HG03442 (cell line): ENCODE measurements around the gene PPP2R2B.
A peak's percentile ranks its signal among the peaks of the same experiment; 100 is the strongest.
"Not testable (repeated sequence)": the region's sequence is repeated elsewhere in the genome, so short reads cannot be mapped to it uniquely, and the experiment has no call there.

Source experiments
- ATAC-seq: cut with Tn5 transposase; IDR thresholded peaks from one replicate; pipeline ENCODE4 v1.9.1; 2021; ENCODE audit warnings: mild to moderate bottlenecking, moderate library complexity; ENCODE audit not compliant: unreplicated experiment

Gene PPP2R2B

GRCh38 chr5:146622391-146622790 is 256.2 kb downstream of the PPP2R2B start:
- ATAC-seq, result no peak

- ATAC-seq, result no peak
Observed at GRCh38 chr5:146620669-146621051, 257.9 kb downstream of the PPP2R2B start.

- ATAC-seq, result no peak
Observed at GRCh38 chr5:146620031-146620668, 258.4 kb downstream of the PPP2R2B start.

- no peak for ATAC-seq
Observed at GRCh38 chr5:146618434-146618833, 260.1 kb downstream of the PPP2R2B start.

GRCh38 chr5:146609731-146610130 is 268.8 kb downstream of the PPP2R2B start:
- ATAC-seq, result not testable (repeated sequence)

- ATAC-seq, result no peak
Observed at GRCh38 chr5:146607659-146608332, 270.8 kb downstream of the PPP2R2B start.

- ATAC-seq, result no peak
Observed at GRCh38 chr5:146606893-146607292, 271.7 kb downstream of the PPP2R2B start.

GRCh38 chr5:146600376-146600775 is 278.2 kb downstream of the PPP2R2B start:
- ATAC-seq, result no peak

GRCh38 chr5:146599261-146599660 is 279.3 kb downstream of the PPP2R2B start:
- ATAC-seq, result no peak

GRCh38 chr5:146595088-146595487 is 283.5 kb downstream of the PPP2R2B start:
- ATAC-seq, result no peak

- no peak for ATAC-seq
Observed at GRCh38 chr5:146592352-146592751, 286.2 kb downstream of the PPP2R2B start.

- ATAC-seq, result no peak
Observed at GRCh38 chr5:146589028-146589345, 289.6 kb downstream of the PPP2R2B start.

GRCh38 chr5:146588331-146589027 is 290.1 kb downstream of the PPP2R2B start:
- no peak for ATAC-seq

- ATAC-seq, result no peak
Observed at GRCh38 chr5:146586752-146587151, 291.8 kb downstream of the PPP2R2B start.

- ATAC-seq, result no peak
Observed at GRCh38 chr5:146584750-146585149, 293.8 kb downstream of the PPP2R2B start.

- ATAC-seq, result no peak
Observed at GRCh38 chr5:146582051-146582596, 296.4 kb downstream of the PPP2R2B start.

GRCh38 chr5:146580237-146580636 is 298.3 kb downstream of the PPP2R2B start:
- ATAC-seq, result no peak

GRCh38 chr5:146574713-146575112 is 303.8 kb downstream of the PPP2R2B start:
- ATAC-seq, result no peak

- no peak for ATAC-seq
Observed at GRCh38 chr5:146568161-146568560, 310.4 kb downstream of the PPP2R2B start.

- ATAC-seq, result peak; percentile 97
Observed at GRCh38 chr5:146565764-146566367, 312.7 kb downstream of the PPP2R2B start.

GRCh38 chr5:146564007-146564762 is 314.4 kb downstream of the PPP2R2B start:
- no peak for ATAC-seq
